Measurements from ENCODE around the gene MUC5AC. TPM values are rescaled to one million over a fixed set of nuclear protein-coding genes. Genes with fewer than 3 reads are reported as not detected.

The MUC5AC gene
- total and polyA plus RNA-seq, 2 of the 13 experiments (the other 11 are each of a cell fraction or from before 2014, with no cell fraction given): under 0.01 TPM; not detected in 1

- Histone ChIP-seq H3K27ac (ENCODE audit: extremely low read length, insufficient read depth, low read length) (no peak overlapping the region), H3K36me3 (replicated peaks in 1 of 2; ENCODE audit: control insufficient read depth in 1 of 2, insufficient read depth in 2 of 2, low read length in 2 of 2) (no peaks in the 10 kb centered on the region), H3K9me3 (ENCODE audit: low read length) (peaks cover 12% of the 10 kb centered on the region; the same call in 1 of the 2 replicates), H3K4me3 (replicated peaks in 1 of 3; ENCODE audit: insufficient read depth in 1 of 3, low read depth in 2 of 3, low read length in 3 of 3) (no peak overlapping the region), H3K4me2 (ENCODE audit: low read depth, low read length) (no peak overlapping the region), H2AFZ (ENCODE audit: low read length) (no peak overlapping the region), H4K20me1 (ENCODE audit: insufficient read depth, low read length) (no peaks in the 10 kb centered on the region), H3K4me1 (ENCODE audit: insufficient read depth, low read length) (no peaks in the 10 kb centered on the region), H3K27me3 (ENCODE audit: control insufficient read depth in 1 of 2, insufficient read depth in 2 of 2, low read length in 2 of 2) (peaks cover 13 to 47% of the 10 kb centered on the region in 2 experiments; a peak in 4 of 5 replicates), H3K79me2 (ENCODE audit: insufficient read depth, low read length) (no peaks in the 10 kb centered on the region), H3K9ac (ENCODE audit: insufficient read depth, low read depth, low read length) (no peak overlapping the region)
- DNase-seq (ENCODE audit: low spot score) (no peak), FAIRE-seq (no peak), ATAC-seq (peak; percentile 78)
- no TSS peak for BruUV-seq (replicated peaks)
- intact Hi-C loops (cut with micrococcal nuclease; ENCODE audit: unreplicated experiment) (no loop called here), in situ Hi-C loops (cut with HindIII; ENCODE audit: extremely low pct_ligation_motif_present, low pct_unique_long_range_greater_than_20kb) (no loop called here)
- WGBS (ENCODE audit: low lambda C conversion rate): 3% methylated on average over 4 of the region's 29 CpGs
- ChIA-PET CTCF (ENCODE audit: low intra/inter-chr PET ratio, low total read pairs) (no interaction called here), POLR2A (no interaction called here)
- TF ChIP-seq NR0B2 (CRISPR knock-in tag; IDR thresholded peaks at IDR 0.05): no peak
- TF ChIP-seq SSRP1 (CRISPR knock-in tag; IDR thresholded peaks at IDR 0.05): no peak
- peak; percentile 18 for TF ChIP-seq CTCF (CRISPR knock-in tag; IDR thresholded peaks at IDR 0.05)
- no peak for TF ChIP-seq STAG1 (CRISPR knock-in tag; IDR thresholded peaks at IDR 0.05)
Observed at GRCh38 chr11:1131033-1131911, 26.5 kb upstream of the MUC5AC start.

All from HepG2 (cell line).